Measurements from ENCODE around the gene ADAM12. TPM values are rescaled to one million over a fixed set of nuclear protein-coding genes. Genes with fewer than 3 reads are reported as not detected.

ADAM12 gene
- total RNA-seq, 1 experiment from 2014 or later = 0.24 TPM

DNA sequence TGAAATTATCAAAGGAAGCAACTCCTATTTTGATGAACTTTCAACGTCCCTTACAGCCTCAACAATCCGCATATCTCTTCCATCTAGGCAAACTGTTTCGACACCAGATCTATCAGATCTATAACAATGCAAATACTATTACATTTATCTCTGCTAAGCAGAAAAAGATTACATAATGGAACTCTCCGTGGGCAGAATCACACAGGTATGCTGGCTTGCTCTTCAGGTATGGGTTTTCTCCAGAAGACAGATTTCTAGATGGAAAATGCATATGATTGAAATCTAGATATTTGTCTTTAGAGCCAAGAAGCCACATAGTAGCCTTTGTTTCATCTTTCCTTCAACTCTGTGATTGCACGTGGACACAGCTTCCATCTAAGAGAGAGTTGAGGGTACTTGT lies 38.6 kb downstream of the ADAM12 start:
- WGBS (ENCODE audit: extremely low coverage, insufficient read length, low lambda C conversion rate) = no CpG with 5 or more reads among the region's 5 CpGs
- no peak overlapping the region for H2BK20ac ChIP-seq (ENCODE audit: low read depth, low read length, poor library complexity, severe bottlenecking)
- Mint-ChIP-seq H3K36me3 (ENCODE audit: insufficient read depth in 1 of 3, low read depth in 3 of 3) (no peaks in the 10 kb centered on the region), H3K27ac (no peak overlapping the region), H3K4me1 (peaks cover 10 to 12% of the 10 kb centered on the region in 2 experiments), H3K4me3 (no peak overlapping the region), H3K27me3 (ENCODE audit: low read depth) (peaks cover 2% of the 10 kb centered on the region), H3K9me3 (peaks cover 0 to 2% of the 10 kb centered on the region in 2 experiments; a peak in 2 of 5 replicates)
- no peaks in the 10 kb centered on the region for H3K79me1 ChIP-seq (ENCODE audit: insufficient read depth, low read depth, low read length, poor library complexity, severe bottlenecking)
- no peak overlapping the region for H3K27ac ChIP-seq (ENCODE audit: insufficient read length, low read depth, low read length)
- H4K20me1 ChIP-seq (ENCODE audit: control insufficient read depth, insufficient read depth, insufficient read length) = no peaks in the 10 kb centered on the region
- no peaks in the 10 kb centered on the region for H3K27me3 ChIP-seq (ENCODE audit: insufficient read depth, low read length)
- no peak overlapping the region for H2BK5ac ChIP-seq (ENCODE audit: insufficient read length, low read length)
- no peak overlapping the region for H3K4me2 ChIP-seq (ENCODE audit: insufficient read depth, insufficient read length, low read length)
- H3K23me2 ChIP-seq (ENCODE audit: insufficient read length, low read depth, low read length, poor library complexity, severe bottlenecking) = no peaks in the 10 kb centered on the region
- no peak overlapping the region for H2BK120ac ChIP-seq (ENCODE audit: low read depth, low read length, poor library complexity, severe bottlenecking)
- H3T11ph ChIP-seq (ENCODE audit: low read length) = no peak overlapping the region
- H2BK15ac ChIP-seq (ENCODE audit: low read depth, low read length) = no peak overlapping the region
- no peak overlapping the region for H3K18ac ChIP-seq (ENCODE audit: insufficient read length, low read depth, low read length)
- H2BK12ac ChIP-seq (ENCODE audit: insufficient read length, low read depth, low read length) = no peak overlapping the region
- no peak overlapping the region for H4K91ac ChIP-seq (ENCODE audit: insufficient read length, low read depth, low read length)
- no peak overlapping the region for H3K9ac ChIP-seq (ENCODE audit: extremely low read depth, insufficient read length, low read length)
- no peak overlapping the region for H3K23ac ChIP-seq (ENCODE audit: insufficient read length, low read depth, low read length)
- H3K4ac ChIP-seq (ENCODE audit: low read depth, low read length) = no peak overlapping the region
- peaks cover 6% of the 10 kb centered on the region for H3K4me1 ChIP-seq (ENCODE audit: insufficient read depth, low read length)
- no peak overlapping the region for H2AK5ac ChIP-seq (ENCODE audit: insufficient read length, low read length)
- H3K9me3 ChIP-seq (ENCODE audit: control insufficient read depth, low read depth, low read length) = no peaks in the 10 kb centered on the region
- H3K56ac ChIP-seq (ENCODE audit: insufficient read length, low read depth, low read length) = no peak overlapping the region
- H3K79me2 ChIP-seq (ENCODE audit: insufficient read depth, low read length) = no peaks in the 10 kb centered on the region
- no peak for DNase-seq
- TF ChIP-seq, protein P1, sequence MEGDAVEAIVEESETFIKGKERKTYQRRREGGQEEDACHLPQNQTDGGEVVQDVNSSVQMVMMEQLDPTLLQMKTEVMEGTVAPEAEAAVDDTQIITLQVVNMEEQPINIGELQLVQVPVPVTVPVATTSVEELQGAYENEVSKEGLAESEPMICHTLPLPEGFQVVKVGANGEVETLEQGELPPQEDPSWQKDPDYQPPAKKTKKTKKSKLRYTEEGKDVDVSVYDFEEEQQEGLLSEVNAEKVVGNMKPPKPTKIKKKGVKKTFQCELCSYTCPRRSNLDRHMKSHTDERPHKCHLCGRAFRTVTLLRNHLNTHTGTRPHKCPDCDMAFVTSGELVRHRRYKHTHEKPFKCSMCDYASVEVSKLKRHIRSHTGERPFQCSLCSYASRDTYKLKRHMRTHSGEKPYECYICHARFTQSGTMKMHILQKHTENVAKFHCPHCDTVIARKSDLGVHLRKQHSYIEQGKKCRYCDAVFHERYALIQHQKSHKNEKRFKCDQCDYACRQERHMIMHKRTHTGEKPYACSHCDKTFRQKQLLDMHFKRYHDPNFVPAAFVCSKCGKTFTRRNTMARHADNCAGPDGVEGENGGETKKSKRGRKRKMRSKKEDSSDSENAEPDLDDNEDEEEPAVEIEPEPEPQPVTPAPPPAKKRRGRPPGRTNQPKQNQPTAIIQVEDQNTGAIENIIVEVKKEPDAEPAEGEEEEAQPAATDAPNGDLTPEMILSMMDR (conservative IDR thresholded peaks at IDR 0.05) = no peak
- no peak overlapping the region for H4K5ac ChIP-seq (ENCODE audit: insufficient read length, low read depth, low read length)
- no peak overlapping the region for H3K14ac ChIP-seq (ENCODE audit: insufficient read depth, low read length)
- no peak overlapping the region for H2AFZ ChIP-seq (ENCODE audit: low read length)
- no peak overlapping the region for H4K8ac ChIP-seq (replicated peaks; ENCODE audit: insufficient read length, low read depth, low read length)

All from H9 (cell line).